ENCODE results near the gene UGT1A1. TPM values are rescaled to one million over a fixed set of nuclear protein-coding genes. Genes with fewer than 3 reads are reported as not detected.

UGT1A1 gene
- total and polyA plus RNA-seq, 2 of the 13 experiments (the other 11 are each of a cell fraction or from before 2014, with no cell fraction given) = 0.69 to 0.75 TPM

DNA sequence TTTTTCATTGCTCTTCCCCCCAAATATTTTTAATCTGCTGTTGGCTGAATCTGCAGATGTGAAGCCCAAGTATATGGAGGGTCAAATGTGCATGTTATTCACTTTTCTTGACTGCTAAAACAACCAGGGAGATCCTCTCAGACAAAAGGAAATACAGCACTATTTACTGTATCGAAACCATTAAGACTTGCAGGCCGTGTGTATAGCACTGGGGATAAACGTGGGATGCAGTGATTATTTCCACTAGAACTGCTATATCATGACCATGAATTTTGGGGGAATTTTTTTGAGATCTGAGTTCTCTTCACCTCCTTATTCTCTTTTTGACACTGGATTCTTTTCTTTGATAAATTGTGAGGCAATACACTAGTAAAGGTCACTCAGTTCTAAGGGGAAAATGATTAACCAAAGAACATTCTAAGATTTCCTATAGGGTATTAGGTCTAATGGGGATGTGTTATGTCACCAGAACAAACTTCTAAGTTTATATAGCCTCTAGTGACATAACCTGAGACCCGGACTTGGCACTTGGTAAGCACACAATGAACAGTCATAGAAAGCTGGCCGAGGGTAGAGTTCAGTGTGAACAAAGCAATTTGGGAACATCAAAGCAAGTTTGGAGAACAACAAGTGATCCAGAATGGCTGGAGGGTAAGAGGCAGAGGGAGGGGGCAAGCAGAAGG lies 14.9 kb upstream of the UGT1A1 start (continued):
- TF ChIP-seq, protein P1, sequence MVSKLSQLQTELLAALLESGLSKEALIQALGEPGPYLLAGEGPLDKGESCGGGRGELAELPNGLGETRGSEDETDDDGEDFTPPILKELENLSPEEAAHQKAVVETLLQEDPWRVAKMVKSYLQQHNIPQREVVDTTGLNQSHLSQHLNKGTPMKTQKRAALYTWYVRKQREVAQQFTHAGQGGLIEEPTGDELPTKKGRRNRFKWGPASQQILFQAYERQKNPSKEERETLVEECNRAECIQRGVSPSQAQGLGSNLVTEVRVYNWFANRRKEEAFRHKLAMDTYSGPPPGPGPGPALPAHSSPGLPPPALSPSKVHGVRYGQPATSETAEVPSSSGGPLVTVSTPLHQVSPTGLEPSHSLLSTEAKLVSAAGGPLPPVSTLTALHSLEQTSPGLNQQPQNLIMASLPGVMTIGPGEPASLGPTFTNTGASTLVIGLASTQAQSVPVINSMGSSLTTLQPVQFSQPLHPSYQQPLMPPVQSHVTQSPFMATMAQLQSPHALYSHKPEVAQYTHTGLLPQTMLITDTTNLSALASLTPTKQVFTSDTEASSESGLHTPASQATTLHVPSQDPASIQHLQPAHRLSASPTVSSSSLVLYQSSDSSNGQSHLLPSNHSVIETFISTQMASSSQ (IDR thresholded peaks at IDR 0.05; ENCODE audit: low read depth) = peak; percentile 99
- TF ChIP-seq, protein P1 (CRISPR knock-in tag; IDR thresholded peaks at IDR 0.05; ENCODE audit: borderline replicate concordance) = peak; percentile 99
- TF ChIP-seq NR2F1 (CRISPR knock-in tag; IDR thresholded peaks at IDR 0.05) (peak; percentile 97 to 99), TARDBP (CRISPR knock-in tag; IDR thresholded peaks at IDR 0.05) (peak; percentile 98), ZNF253 (CRISPR knock-in tag; IDR thresholded peaks at IDR 0.05; ENCODE audit: borderline replicate concordance) (no peak), ZNF3 (CRISPR knock-in tag; IDR thresholded peaks at IDR 0.05) (peak; percentile 73; the same call in 1 of the 2 replicates), ZNF460 (CRISPR knock-in tag; IDR thresholded peaks at IDR 0.05; ENCODE audit: borderline replicate concordance) (peak; percentile 31; the same call in 1 of the 2 replicates), ZNF224 (CRISPR knock-in tag; IDR thresholded peaks at IDR 0.05) (no peak), ZNF564 (CRISPR knock-in tag; IDR thresholded peaks at IDR 0.05) (peak; percentile 47; the same call in 1 of the 2 replicates), SRSF9 (IDR thresholded peaks at IDR 0.05; ENCODE audit: borderline replicate concordance, insufficient read depth, low read depth, low read length, poor library complexity, severe bottlenecking) (no peak), CHD4 (IDR thresholded peaks at IDR 0.05; ENCODE audit: borderline replicate concordance, low read length) (peak; percentile 53; the same call in 1 of the 2 replicates), GATAD2A (CRISPR knock-in tag; IDR thresholded peaks at IDR 0.05) (peak; percentile 94), RARA (CRISPR knock-in tag; IDR thresholded peaks at IDR 0.05) (peak; percentile 100), GTF3A (CRISPR knock-in tag; conservative IDR thresholded peaks at IDR 0.05) (no peak), KDM4B (CRISPR knock-in tag; IDR thresholded peaks at IDR 0.05) (no peak), ZNF598 (CRISPR knock-in tag; IDR thresholded peaks at IDR 0.05; ENCODE audit: borderline replicate concordance) (no peak), ZNF614 (CRISPR knock-in tag; IDR thresholded peaks at IDR 0.05; ENCODE audit: borderline replicate concordance) (peak; percentile 87), TOPORS (CRISPR knock-in tag; IDR thresholded peaks at IDR 0.05) (0 out of 2 replicates have a peak, but pooled peaks have one; percentile 40)
- TF ChIP-seq, protein P2, sequence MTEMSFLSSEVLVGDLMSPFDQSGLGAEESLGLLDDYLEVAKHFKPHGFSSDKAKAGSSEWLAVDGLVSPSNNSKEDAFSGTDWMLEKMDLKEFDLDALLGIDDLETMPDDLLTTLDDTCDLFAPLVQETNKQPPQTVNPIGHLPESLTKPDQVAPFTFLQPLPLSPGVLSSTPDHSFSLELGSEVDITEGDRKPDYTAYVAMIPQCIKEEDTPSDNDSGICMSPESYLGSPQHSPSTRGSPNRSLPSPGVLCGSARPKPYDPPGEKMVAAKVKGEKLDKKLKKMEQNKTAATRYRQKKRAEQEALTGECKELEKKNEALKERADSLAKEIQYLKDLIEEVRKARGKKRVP (CRISPR knock-in tag; IDR thresholded peaks at IDR 0.05) = peak in 1 of 2 experiments; percentile 87; a peak in 2 of 4 replicates
- TF ChIP-seq, protein P3, sequence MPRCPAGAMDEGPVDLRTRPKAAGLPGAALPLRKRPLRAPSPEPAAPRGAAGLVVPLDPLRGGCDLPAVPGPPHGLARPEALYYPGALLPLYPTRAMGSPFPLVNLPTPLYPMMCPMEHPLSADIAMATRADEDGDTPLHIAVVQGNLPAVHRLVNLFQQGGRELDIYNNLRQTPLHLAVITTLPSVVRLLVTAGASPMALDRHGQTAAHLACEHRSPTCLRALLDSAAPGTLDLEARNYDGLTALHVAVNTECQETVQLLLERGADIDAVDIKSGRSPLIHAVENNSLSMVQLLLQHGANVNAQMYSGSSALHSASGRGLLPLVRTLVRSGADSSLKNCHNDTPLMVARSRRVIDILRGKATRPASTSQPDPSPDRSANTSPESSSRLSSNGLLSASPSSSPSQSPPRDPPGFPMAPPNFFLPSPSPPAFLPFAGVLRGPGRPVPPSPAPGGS (CRISPR knock-in tag; IDR thresholded peaks at IDR 0.05) = peak; percentile 60; the same call in 1 of the 2 replicates
- TF ChIP-seq, protein P4, sequence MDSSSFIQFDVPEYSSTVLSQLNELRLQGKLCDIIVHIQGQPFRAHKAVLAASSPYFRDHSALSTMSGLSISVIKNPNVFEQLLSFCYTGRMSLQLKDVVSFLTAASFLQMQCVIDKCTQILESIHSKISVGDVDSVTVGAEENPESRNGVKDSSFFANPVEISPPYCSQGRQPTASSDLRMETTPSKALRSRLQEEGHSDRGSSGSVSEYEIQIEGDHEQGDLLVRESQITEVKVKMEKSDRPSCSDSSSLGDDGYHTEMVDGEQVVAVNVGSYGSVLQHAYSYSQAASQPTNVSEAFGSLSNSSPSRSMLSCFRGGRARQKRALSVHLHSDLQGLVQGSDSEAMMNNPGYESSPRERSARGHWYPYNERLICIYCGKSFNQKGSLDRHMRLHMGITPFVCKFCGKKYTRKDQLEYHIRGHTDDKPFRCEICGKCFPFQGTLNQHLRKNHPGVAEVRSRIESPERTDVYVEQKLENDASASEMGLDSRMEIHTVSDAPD (CRISPR knock-in tag; IDR thresholded peaks at IDR 0.05) = 0 out of 2 replicates have a peak, but pooled peaks have one; percentile 38
